DND-41 (cell line): ENCODE measurements around the gene RYR3.

ENCODE experiments used
- CTCF ChIP-seq: IDR thresholded peaks from 2 replicates; pipeline ENCODE4 v1.5.1; 2012; ENCODE audit warnings: borderline replicate concordance, low read length, moderate library complexity, mild to moderate bottlenecking; ENCODE audit not compliant: poor library complexity, severe bottlenecking; ENCODE audit errors: extremely low read depth
- EZH2 ChIP-seq: IDR thresholded peaks from 3 replicates; pipeline ENCODE4 v1.6.1; 2012; ENCODE audit warnings: borderline replicate concordance, low read depth, mild to moderate bottlenecking, moderate library complexity, low read length, inconsistent platforms; ENCODE audit not compliant: severe bottlenecking

DNA sequence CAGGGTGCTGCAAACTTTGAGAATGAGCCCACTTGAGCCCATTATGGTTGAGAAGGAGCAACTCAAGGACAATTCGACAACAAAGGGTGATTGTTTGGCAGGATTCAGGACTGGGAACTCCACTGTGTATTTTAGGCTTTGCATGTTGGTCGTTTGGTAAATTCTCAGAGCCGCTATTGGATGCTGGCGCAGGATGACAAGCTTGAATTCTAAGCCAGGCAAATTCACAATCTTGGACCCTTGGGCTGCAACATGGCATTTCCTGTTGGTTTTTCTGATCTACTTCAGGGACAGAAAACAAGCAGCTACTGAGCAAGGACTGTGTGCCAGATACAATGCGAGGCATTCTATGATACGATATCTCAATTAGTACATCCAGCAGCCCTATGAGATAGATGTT lies 82.8 kb downstream of the RYR3 start:
- TF ChIP-seq EZH2 (no peak), CTCF (no peak)
